HG02981 (cell line): Measurements from ENCODE around the gene DACT3.
A peak's percentile ranks its signal among the peaks of the same experiment; 100 is the strongest.

Source experiments
- ATAC-seq: cut with Tn5 transposase; IDR thresholded peaks from one replicate; pipeline ENCODE4 v1.9.1; 2021; ENCODE audit warnings: mild to moderate bottlenecking, moderate library complexity; ENCODE audit not compliant: unreplicated experiment

DACT3 gene

DNA sequence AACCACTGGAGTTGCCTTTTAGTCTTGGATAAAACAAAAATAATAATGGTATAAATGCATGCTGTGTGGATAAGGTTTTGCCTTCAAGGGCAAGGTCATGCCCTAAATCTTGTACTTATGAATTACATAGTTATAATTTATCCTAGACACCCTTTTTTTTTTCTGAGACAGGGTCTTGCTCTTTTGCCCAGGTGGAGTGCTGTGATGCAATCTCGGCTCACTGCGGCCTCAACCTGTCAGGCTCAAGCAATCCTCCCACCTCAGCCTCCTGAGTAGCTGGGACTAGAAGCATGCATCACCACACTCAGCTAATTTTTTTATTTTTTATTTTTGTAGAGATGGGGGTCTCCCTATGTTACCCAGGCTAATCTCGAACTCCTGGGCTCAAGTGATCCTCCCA, 7.7 kb upstream of the DACT3 start:
- ATAC-seq = no peak

DNA sequence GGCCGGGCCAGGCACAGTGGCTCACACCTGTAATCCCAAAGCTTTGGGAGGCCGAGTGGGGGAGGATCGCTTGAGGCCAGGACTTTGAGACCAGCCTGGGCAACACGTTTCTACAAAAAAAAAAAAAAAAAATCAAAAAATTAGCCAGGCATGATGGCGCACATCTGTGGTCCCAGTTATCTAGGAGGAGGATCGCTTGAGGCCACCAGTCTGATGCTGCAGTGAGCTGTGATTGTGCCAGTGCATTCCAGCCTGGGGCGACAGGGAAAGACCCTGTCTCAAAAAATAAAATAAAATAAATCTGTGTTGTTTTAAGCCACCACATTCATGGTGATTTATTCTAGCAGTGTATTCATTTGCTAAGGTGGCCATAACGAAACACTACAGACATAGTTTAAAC, 4.1 kb upstream of the DACT3 start:
- ATAC-seq = no peak

DNA sequence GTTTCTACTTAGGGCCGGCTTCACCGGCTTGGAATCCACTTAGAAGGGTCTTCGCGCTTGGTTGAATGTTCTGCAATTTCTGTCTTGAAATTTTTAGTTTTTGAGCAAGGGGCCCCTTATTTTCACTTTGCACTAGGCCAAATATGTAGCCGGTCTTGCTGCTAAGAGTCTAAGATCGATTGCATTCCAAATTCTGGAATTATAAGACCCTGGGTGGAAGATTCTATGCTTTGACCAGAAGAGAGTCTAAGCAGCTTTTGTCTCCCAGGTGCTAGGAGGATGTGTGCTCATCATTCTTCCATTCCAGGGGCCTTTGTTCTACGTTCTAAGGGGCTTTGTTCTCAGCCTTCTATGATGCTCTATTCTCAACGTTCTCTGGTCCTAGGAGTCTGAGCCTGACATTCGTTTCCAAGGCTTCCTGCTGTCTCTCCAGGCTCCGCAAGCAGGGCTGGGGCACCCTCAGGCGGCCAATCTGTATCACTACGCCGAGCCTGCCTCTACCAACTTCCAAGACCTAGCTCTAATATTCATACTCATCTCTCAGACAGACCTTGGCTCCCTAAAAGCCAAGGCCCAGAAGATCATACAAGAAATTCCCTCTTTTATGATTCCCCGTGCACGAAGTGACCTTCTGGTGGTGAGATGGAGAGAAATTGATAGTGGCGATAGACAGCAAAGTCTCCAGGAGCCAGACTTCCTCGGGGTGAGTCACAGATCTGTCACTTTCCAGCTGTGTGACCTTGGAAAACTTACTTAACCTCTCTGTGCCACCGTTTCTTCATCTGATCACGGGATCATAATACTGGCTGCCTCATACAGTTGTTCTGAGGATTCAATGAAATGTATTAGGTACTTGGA, 982 bp upstream of the DACT3 start:
- ATAC-seq = no peak

DNA sequence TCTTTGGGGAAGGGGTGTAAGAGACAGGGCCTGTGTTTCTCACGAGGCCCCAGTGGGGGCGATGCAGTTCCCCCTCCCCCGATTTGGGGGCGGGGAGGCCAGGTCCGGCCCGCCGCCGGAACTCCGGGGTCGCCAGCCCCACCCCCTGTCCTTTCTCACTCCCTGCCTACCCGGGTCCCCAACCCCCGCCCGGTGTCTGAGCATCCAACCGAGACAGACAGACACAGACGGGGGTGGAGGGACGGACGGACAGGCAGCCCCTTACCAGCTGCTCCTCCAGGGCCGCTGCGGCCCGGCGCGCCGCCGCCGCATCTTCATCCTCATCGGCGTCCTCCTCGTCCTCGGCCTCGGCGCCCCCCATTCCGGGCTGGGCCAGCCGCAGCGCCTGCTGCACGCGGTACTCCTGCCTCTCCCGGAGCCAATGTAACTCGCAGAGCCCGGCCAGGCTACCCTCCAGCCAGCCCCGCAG, 397 bp downstream of the DACT3 start:
- ATAC-seq = peak; percentile 1

DNA sequence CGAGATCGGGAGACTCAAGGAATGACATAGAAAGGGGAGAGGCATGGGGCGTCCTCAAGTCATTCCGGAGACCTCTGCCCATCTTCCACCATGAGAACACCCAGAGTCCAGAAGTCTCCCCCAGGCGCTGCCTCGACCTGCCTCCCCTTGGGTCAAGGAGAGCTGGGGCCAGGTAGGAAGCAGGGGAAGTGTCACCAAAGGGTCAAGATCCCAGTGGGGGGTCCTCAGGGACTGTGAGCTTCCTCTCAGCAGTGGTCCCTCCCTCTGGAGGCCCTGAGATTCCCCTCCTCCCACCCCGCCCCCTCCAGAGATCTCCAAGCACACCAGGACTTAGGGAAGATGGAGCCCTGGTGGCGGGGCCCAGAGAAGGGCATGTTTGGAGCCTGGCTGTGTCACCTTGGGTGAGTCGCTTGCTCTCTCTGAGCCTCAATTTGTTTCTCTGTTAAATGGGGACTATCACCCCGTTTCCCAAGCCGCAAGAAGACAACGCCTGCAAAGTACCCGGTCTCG, 919 bp downstream of the DACT3 start:
- ATAC-seq = no peak

DNA sequence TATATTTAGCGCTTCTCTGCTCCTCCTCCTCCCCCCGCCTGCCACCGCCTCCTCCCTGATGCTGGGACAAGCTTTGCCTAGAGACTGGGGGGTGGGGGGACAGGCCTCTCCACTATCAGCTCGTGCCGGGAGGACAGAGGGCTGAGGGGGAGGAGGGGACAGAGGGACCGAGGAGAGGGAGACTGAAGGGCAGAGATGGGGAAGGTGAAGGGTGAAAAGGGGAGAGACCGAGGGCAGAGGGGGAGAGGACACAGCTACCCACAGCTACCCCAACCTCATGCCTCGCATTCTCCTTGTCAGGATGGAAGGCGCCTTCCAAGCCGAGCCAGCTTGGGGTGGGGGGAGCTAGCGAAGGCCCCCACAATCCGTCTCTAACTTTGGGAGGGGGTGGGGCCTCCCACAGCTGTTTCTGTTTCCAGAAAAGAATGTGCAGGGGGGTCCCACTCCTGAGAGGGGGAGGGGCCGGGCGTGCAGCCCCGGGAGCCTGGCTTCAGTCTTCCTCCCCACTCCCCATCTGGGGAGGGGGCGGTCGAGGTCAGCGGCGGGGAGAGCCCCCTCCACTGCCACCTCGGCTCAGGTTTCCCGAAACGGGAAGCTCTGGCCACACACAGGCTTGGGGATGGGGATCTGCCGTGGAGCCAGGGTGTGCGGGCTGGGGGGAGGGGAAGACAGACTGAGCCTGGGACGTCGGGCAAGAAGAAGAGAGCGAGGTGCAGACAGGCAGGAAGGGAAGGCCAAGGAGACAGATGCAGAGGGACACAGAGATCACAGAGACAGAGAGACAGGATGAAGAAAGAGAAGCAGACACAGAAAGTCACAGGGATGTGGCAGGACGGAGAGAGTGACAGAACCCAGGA, 1.6 kb downstream of the DACT3 start:
- no peak for ATAC-seq

DNA sequence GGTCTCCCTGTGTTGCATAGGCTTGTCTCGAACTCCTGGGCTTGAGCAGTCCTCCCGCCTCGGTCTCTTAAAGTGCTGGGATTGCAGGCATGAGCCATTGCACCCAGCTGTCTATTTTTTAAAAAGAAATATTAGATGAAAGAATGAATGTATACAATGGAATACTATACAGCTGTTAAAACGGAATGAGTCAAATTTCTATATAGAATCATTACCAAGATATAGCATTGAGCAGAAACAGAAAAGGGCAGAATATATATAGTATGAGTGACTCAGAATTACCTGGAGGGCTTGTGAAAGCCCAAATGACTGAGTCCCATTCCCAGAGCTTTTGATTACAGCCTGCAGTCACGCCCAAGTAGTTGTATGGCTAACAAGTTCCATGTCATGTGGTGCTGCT, 4.4 kb downstream of the DACT3 start:
- no peak for ATAC-seq

DNA sequence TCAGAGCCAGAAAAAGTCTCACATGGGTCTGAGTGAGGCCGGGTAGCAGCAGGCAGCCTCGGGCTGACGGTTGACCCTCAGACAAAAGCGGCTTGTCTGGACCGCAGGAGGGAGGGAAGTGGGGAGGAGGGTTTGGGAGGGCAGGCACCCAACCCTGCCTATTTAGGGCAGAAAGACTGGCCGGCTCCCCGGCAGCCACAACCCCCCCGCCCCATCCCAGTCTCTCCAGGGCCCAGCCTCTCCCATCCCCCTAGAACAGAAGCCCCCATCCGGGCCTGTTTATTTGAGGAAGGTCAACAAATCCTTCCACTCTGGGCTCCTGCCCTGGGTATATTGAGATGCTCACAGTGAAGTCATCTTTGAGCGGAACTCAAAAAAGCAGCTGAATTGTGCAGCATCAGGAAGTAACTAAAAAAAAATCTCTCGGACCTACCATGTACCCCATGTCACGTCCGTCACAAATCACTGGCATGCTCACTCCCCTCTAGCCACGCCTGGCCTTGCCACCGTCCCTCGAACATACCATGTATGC, 6.3 kb downstream of the DACT3 start:
- ATAC-seq = no peak

DNA sequence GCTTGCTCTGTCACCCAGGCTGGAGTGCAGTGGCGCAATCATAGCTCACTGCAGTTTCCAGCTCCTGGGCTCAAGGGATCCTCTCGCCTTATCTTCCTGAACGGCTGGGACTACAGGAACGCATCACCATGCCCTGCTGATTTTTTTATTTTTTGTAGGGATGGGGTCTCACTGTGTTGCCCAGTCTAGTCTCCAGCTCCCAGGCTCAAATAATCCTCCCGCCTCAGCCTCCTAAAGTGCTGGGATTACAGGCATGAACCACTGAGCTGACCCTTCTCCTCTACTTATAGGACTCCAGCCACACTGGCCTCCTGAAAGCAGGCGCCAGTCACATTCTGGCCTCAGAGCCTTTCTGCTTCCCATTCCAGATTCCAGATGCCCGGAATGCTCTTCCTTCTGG, 10.5 kb downstream of the DACT3 start:
- ATAC-seq = no peak

DNA sequence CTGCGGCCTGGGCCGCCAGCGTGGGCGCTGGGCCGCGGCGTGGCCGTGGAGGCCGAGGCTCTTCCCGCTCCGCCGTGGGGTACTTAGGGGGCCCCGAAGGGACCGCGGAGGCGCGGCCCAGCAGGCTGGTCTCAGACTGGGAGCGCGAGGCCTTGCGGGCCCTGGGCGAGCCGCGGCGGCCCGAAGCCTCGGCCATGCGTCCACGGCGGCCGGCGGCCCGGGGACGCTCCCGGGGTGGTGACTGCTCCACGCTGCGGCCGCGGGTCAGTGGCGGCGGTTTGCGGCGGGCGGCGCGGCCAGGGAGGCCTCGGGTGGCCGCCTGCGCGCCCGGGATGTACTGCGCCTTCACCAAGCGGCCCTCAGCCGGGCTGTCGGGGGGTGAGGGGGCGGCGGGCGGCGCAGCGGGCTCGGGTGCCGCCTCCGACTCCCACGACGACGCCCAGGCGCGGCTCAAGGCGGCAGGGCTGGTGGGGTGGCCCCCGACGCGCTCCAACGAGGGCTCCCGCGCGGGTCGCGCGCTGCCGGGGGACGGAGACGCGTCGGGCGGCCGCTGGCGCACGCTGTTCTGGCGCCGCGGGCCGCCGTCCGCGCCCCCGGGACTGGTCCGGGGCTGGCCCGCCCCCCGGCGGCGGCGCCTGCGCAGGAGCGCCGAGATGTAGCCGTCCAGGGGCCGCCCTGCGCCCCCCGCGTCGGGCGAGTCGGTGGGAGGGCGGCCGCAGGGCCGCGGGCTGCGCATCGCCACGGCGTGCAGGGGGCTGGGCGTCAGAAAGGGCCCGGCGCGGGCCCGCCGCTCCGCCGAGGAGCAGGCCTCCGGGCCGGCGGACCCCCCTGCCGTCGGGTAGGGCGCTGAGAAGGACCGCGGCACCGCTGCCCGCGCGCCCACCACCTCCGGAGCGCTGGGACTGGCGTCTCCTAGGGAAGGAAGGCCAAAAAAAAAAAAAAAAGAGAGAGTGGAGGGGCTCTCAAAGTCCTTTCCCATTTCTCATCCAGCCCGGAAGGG, 11.7 kb downstream of the DACT3 start:
- no peak for ATAC-seq

DNA sequence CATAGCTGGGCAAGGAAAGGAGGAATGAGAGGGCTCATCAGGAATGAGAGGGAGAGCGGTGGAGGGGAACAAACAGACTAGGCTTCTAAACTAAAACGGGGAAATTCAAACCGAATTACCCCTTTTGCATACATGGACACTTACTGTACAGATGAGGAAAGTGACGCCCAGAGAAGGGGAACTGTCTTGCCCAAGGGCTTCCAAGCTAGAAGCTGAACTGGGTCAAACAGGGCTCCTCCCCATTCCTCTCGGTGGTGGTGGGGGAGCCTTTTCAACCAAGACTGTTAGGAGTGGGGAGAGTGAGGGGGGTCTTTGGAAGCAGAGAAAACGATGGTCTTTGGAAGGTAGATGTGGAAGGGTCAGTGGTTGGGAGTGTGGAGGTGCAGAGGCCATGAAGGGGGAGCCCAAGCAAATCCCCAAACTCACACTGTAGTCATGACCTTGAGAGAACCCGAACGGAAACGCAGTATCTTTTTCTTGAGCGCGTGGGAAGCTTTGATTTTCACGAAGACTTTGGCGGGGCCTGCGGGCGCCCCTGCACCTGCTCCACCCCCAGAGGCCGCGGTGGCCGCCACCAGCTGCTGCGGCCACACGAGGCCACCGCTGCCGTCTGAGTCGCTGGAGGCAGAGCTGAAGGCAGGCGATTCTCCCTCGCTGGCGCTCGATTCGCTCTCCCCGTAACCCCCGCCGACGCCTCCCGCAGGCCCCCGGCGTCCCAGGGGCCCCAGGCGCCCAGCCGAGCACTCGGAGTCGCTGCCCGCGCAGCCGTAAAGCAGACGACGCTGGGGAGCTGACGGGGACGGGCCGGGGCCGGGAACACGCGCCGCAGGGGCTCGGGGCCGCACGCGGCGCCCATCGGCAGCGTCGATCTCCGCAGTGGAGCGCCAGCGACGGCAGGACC, 12.7 kb downstream of the DACT3 start:
- ATAC-seq = no peak

DNA sequence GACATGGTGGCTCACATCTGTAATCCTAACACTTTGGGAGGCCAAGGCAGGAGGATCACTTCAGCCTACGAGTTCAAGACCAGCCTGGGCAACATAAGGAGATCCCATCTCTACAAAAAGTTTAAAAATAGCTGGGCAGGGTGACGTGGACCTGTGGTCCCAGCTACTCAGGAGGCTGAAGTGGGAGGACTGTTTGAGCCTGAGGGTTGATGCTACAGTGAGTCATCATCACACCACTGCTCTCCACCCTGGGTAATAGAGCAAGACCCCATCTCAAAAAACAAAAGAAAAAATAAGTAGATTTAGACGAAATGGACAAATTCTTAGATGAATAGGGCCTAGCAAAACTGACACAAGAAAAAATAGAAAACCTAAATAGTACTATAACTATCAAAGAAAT, 14.6 kb downstream of the DACT3 start:
- ATAC-seq = no peak

DNA sequence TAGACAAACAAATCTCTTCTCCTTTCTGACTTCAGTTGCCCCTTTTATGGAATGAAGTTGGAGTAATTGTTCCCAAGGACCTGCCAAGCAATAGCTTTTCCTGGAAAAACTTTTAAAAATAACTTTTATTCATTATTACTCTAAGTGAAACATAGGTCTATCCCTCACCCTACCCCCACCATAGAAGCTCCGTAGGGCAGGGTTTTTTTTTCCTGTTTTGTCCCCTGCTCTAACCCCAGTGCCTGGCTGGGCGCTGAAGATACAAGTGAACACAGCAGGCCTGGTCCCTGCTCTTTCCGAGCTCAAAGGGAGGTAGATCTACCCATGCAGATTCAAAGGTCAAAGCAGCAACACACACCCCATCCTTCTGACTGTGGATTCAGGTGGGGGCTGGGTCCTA, 16.3 kb downstream of the DACT3 start:
- ATAC-seq = no peak

DNA sequence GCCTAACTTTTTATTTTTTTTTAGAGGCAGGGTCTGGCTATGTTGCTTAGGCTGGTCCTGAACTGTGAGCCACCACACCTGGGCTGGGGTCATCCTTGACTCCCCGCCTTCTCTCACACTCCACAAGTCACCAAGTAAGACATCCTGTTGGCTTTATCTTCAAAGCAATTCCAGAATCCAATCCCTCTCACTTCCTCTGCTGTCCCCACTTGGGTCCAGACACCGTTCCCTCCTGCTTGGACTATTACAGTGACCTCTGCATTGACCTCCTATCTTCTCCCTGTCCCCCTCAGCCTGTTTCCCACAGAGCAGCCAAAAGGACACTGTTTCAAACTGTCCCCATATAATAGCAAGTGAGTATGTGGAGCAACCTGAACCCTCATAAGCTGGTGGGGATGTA, 20.3 kb downstream of the DACT3 start:
- no peak for ATAC-seq

DNA sequence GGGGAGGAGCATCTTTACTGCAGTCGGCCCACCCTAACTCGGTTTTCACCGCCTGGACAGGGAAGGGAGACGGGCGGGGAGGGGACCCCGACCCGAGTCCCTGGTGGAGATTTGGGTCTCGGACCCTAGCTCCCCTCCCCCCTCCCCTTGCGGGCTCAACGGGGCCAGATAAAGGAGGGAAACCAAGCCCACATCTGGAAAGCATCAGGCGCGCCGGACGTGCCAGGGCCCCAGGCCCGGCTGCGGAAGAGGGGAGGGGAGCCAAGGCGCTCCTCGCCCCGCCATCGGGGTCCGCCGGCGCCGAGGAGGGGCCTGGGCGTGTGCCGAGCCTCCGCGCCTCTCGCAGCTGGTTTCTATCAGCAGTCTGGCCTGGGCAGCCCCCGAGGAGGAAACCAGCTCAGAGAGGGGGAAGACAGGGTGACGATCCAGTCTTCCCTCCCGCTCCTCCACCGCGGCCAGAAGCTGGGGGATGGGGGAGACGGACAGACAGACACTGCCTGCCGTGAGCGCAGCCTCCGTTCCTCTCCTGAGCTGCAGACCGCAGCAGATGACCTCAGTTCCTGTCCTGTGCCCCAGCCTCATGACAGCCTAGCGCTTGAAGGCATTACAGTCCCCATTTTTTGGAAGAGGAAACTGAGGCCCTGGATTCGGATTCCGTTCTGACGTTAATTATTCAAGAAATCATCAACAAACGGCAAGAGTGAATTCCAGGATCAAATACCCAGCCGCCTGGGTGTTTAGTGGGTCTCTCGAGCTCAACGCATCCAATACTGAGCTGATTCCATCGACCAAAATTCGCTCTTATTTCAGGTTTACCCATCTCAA, 21.4 kb downstream of the DACT3 start:
- no peak for ATAC-seq

DNA sequence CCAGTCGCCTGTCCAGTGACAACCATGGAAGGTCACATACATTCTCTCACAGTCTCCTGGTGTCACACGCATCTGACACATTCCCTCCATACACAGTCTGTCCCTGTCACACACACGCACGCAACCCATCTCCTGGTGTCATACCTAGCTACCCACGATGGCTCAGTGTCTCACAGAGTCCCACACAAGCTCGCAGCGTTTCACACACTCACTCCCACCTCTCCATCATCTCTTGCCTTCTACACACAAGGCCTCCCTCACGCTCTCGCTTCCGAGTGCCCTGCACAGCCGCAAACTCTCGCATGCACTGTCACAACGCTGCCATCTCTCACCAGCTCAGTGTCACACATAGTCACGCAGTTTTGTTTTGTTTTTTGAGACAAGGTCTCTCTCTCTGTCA, 23.8 kb downstream of the DACT3 start:
- ATAC-seq = no peak

DNA sequence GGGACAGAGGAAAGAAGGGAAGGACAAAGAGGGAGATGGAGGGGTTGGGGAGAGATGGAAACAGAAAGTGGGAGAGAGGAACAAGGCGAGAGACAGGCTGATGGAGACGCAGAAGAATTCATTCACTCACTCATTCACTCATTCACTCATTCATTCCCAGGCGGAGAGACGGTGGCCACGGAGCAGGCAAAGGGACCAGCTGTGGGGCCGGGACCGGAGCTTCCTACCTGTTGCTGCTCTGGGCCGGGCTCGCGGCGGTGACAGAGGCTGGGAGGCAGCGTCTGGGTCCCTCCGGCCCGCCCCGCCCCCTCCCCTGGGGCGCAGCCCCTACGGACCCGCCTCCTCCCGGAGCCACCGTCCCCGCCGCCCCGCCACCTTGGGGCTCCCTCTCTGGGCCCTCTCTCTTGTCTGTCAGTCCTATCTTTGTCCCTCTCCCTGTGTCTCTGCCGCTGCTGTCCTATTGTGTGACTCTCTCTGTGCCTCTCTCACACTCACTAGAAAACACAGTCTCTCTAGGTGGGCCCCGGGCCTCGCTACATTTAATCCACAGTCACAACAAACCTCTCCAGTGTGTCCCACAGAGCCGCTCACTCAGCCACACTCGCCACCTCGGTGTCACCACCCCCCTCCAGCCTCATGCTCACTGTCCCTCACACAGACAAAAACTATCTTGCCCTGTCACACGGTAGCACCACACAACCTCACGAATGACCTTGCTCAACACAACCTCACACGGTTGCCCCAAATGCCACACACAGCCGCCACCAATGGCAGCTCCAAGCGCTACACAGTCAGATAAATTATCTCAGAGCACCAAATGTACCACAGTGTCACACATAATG, 24.8 kb downstream of the DACT3 start, which contains the start of gene GNG8:
GNG8 (minus strand) TSS at position 283 of the 842 bp plus-strand sequence. CDS start 1,520 bp downstream, outside the sequence.
- no peak for ATAC-seq
